Neuronal stem cell (in vitro differentiated cells): ENCODE measurements around the gene ARL11.

Experiments
- DNase-seq: peaks from one replicate; pipeline ENCODE4 v3.0.0-alpha.2; 2013; ENCODE audit warnings: low spot score
- H2AFZ ChIP-seq: one replicate; pipeline ENCODE4 v1.6.1; 2013; ENCODE audit warnings: mild to moderate bottlenecking, low read length, inconsistent platforms
- H2AK5ac ChIP-seq: 2 replicates; pipeline ENCODE4 v1.6.1; 2013; ENCODE audit warnings: low read depth, mild to moderate bottlenecking, inconsistent platforms, low read length, moderate library complexity, mixed read lengths
- H2BK120ac ChIP-seq: 2 replicates; pipeline ENCODE4 v1.6.1; 2013; ENCODE audit warnings: low read depth, mild to moderate bottlenecking, inconsistent platforms, low read length, moderate library complexity, mixed read lengths
- H2BK12ac ChIP-seq: one replicate; pipeline ENCODE4 v1.6.1; 2013; ENCODE audit warnings: low read length, inconsistent platforms
- H2BK15ac ChIP-seq: 2 replicates; pipeline ENCODE4 v1.6.1; 2013; ENCODE audit warnings: mild to moderate bottlenecking, low read length, inconsistent platforms, mixed read lengths
- H2BK5ac ChIP-seq: one replicate; pipeline ENCODE4 v1.6.1; 2013; ENCODE audit warnings: inconsistent platforms, mild to moderate bottlenecking, low read length, moderate library complexity
- H3K14ac ChIP-seq: one replicate; pipeline ENCODE4 v1.6.1; 2013; ENCODE audit warnings: low read length, inconsistent platforms
- H3K18ac ChIP-seq: 2 replicates; pipeline ENCODE4 v1.6.1; 2013; ENCODE audit warnings: low read length, inconsistent platforms
- H3K23ac ChIP-seq: 2 replicates; pipeline ENCODE4 v1.6.1; 2013; ENCODE audit warnings: low read depth, mild to moderate bottlenecking, mixed read lengths, low read length, inconsistent platforms; ENCODE audit not compliant: poor library complexity
- H3K27ac ChIP-seq: replicated peaks from 3 replicates; pipeline ENCODE4 v1.5.1; 2013; ENCODE audit warnings: low read length, inconsistent platforms
- H3K27me3 ChIP-seq, 3 experiments: 2 replicates each; pipeline ENCODE4 v1.6.1; 2013; ENCODE audit warnings: low read length in 3 of 3, mild to moderate bottlenecking in 2 of 3, inconsistent platforms in 1 of 3, low read depth in 1 of 3, mixed read lengths in 1 of 3, moderate library complexity in 1 of 3; ENCODE audit not compliant: control insufficient read depth in 3 of 3, insufficient read depth in 3 of 3
- H3K36me3 ChIP-seq, 2 donors: replicated peaks in 1 of 2; 2 replicates each; pipeline ENCODE4 v1.6.1; 2013; ENCODE audit warnings: low read length in 2 of 2; ENCODE audit not compliant: control insufficient read depth in 2 of 2, insufficient read depth in 2 of 2
- H3K4ac ChIP-seq: 2 replicates; pipeline ENCODE4 v1.6.1; 2013; ENCODE audit warnings: inconsistent platforms, mild to moderate bottlenecking, low read length, moderate library complexity
- H3K4me1 ChIP-seq, 2 donors: 1 replicate in 1 of 2; 2 replicates in 1 of 2; pipeline ENCODE4 v1.6.1; 2013; ENCODE audit warnings: low read length in 2 of 2, low read depth in 1 of 2; ENCODE audit not compliant: control insufficient read depth in 2 of 2, insufficient read depth in 1 of 2
- H3K4me2 ChIP-seq: one replicate; pipeline ENCODE4 v1.6.1; 2013; ENCODE audit warnings: mild to moderate bottlenecking, low read length, inconsistent platforms; ENCODE audit not compliant: insufficient read depth, poor library complexity, severe bottlenecking
- H3K4me3 ChIP-seq, 2 donors: 2 replicates each; pipeline ENCODE4 v1.5.1; 2013; ENCODE audit warnings: low read length in 2 of 2, mild to moderate bottlenecking in 2 of 2, inconsistent platforms in 1 of 2, moderate library complexity in 1 of 2
- H3K79me1 ChIP-seq: one replicate; pipeline ENCODE4 v1.6.1; 2013; ENCODE audit warnings: low read depth, mild to moderate bottlenecking, inconsistent platforms, low read length, moderate library complexity
- H3K9ac ChIP-seq: one replicate; pipeline ENCODE4 v1.6.1; 2013; ENCODE audit warnings: mild to moderate bottlenecking, low read depth, low read length, inconsistent platforms; ENCODE audit not compliant: poor library complexity
- H3K9me3 ChIP-seq, 2 donors: replicated peaks in 1 of 2; 2 replicates each; pipeline versions ENCODE3 to v1.6.1; 2013; ENCODE audit warnings: low read length in 2 of 2, mild to moderate bottlenecking in 2 of 2, inconsistent platforms in 1 of 2, low read depth in 1 of 2, mixed read lengths in 1 of 2, moderate library complexity in 1 of 2; ENCODE audit not compliant: control insufficient read depth in 2 of 2, insufficient read depth in 1 of 2
- H4K8ac ChIP-seq: one replicate; pipeline ENCODE4 v1.6.1; 2013; ENCODE audit warnings: low read depth, mild to moderate bottlenecking, inconsistent platforms, low read length, moderate library complexity
- H4K91ac ChIP-seq: one replicate; pipeline ENCODE4 v1.6.1; 2013; ENCODE audit warnings: low read length, low read depth, mild to moderate bottlenecking, inconsistent platforms; ENCODE audit not compliant: poor library complexity
- WGBS, 2 donors: extraction: QIAGEN DNeasy Blood & Tissue Kit; methylation state at CpG; one replicate each; pipeline ENCODE4 v1.1.7; 2013; ENCODE audit warnings: missing lambda C conversion rate in 2 of 2, mixed read lengths in 1 of 2; ENCODE audit not compliant: insufficient read length in 2 of 2, insufficient replicate concordance in 1 of 2; ENCODE audit errors: extremely low coverage in 2 of 2; 5-methylcytosine and 5-hydroxymethylcytosine counted together

Gene ARL11

GRCh38 chr13:49678191-49678914 lies 50.0 kb downstream of the ARL11 start:
- Histone ChIP-seq H2BK5ac (no peak overlapping the region), H2AK5ac (no peak overlapping the region), H3K4me2 (no peak overlapping the region), H4K8ac (no peak overlapping the region), H3K9ac (no peak overlapping the region), H2BK120ac (no peak overlapping the region), H3K23ac (no peak overlapping the region), H3K4me1 (peaks cover 0 to 2% of the 10 kb centered on the region in 2 donors), H3K27me3 (no peaks in the 10 kb centered on the region), H3K9me3 (peaks cover 12 to 18% of the 10 kb centered on the region in 2 donors), H2BK12ac (no peak overlapping the region), H2BK15ac (no peak overlapping the region), H3K14ac (no peak overlapping the region), H3K4me3 (no peak overlapping the region), H3K36me3 (peaks cover 12 to 43% of the 10 kb centered on the region in 2 donors), H3K27ac (no peak overlapping the region), H3K18ac (no peak overlapping the region), H3K79me1 (peaks cover 7% of the 10 kb centered on the region), H3K4ac (no peak overlapping the region), H2AFZ (no peak overlapping the region), H4K91ac (no peak overlapping the region)
- no CpG with 5 or more reads among the region's 48 CpGs for WGBS, 2 donors
- no peak for DNase-seq

DNA sequence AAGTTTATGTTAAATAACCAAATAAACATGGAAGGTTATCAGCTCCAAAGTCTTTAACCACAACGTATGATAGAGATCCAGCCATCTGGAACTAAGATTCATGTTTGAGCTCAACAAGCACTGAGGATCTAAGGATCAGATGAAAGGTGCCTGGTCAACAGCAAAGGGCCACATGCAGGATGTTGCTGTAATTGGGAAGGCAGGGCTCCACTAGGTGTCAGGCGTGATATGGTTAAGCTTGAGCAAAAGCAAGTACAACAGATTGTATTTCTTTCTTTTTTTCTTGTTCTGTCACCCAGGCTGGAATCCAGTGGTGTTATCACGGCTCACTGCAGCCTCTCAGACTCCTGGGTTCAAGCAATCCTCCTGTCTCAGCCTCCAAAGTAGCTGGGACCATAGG lies 50.9 kb downstream of the ARL11 start:
- H2BK5ac ChIP-seq = no peak overlapping the region
- H2AK5ac ChIP-seq = no peak overlapping the region
- no peak overlapping the region for H2BK15ac ChIP-seq
- no CpG with 5 or more reads among the region's 3 CpGs for WGBS, 2 donors
- H3K79me1 ChIP-seq = peaks cover 7% of the 10 kb centered on the region
- H2BK120ac ChIP-seq = no peak overlapping the region
- no peak overlapping the region for H3K9ac ChIP-seq
- no peaks in the 10 kb centered on the region for H3K27me3 ChIP-seq
- no peak for DNase-seq
- H3K4me2 ChIP-seq = no peak overlapping the region
- no peak overlapping the region for H2AFZ ChIP-seq
- H3K18ac ChIP-seq = no peak overlapping the region
- H4K8ac ChIP-seq = no peak overlapping the region
- no peak overlapping the region for H3K4ac ChIP-seq
- H3K14ac ChIP-seq = no peak overlapping the region
- peaks cover 12 to 18% of the 10 kb centered on the region in 2 donors for H3K9me3 ChIP-seq
- H3K4me1 ChIP-seq = peaks cover 0 to 2% of the 10 kb centered on the region in 2 donors
- peaks cover 12 to 43% of the 10 kb centered on the region in 2 donors for H3K36me3 ChIP-seq
- H3K4me3 ChIP-seq = no peak overlapping the region
- no peak overlapping the region for H4K91ac ChIP-seq
- H3K27ac ChIP-seq = no peak overlapping the region
- no peak overlapping the region for H2BK12ac ChIP-seq
- no peak overlapping the region for H3K23ac ChIP-seq

- Histone ChIP-seq H4K91ac (no peak overlapping the region), H3K23ac (no peak overlapping the region), H3K4me1 (peaks cover 0 to 2% of the 10 kb centered on the region in 2 donors), H3K9me3 (peaks cover 12 to 13% of the 10 kb centered on the region in 2 donors), H2BK15ac (no peak overlapping the region), H3K4me2 (no peak overlapping the region), H3K4me3 (no peak overlapping the region), H3K9ac (no peak overlapping the region), H3K27ac (no peak overlapping the region), H2BK120ac (no peak overlapping the region), H3K27me3 (no peaks in the 10 kb centered on the region), H3K14ac (no peak overlapping the region), H3K18ac (no peak overlapping the region), H2BK5ac (no peak overlapping the region), H2AFZ (no peak overlapping the region), H3K79me1 (peaks cover 5% of the 10 kb centered on the region), H4K8ac (no peak overlapping the region), H2AK5ac (no peak overlapping the region), H3K4ac (no peak overlapping the region), H2BK12ac (no peak overlapping the region), H3K36me3 (peaks cover 11 to 44% of the 10 kb centered on the region in 2 donors)
- no CpG with 5 or more reads among the region's 4 CpGs for WGBS, 2 donors
- DNase-seq = no peak
Measured at GRCh38 chr13:49681842-49682435, 53.6 kb downstream of the ARL11 start.
